Endothelial cell of hepatic sinusoid (primary cell): ENCODE measurements around the gene HHIPL1.

Experiments
- in situ Hi-C: cut with HindIII; loops from 2 replicates; pipeline ENCODE4 v1.10.0; 2017; ENCODE audit warnings: low sequenced_read_pairs

The HHIPL1 gene

GRCh38 chr14:99609245-99610170 lies 35.4 kb upstream of the HHIPL1 start:
- in situ Hi-C loops: loop anchor here (10.0 kb wide), 1 partner anchor 115 kb away; no protein-coding TSS in a partner anchor

GRCh38 chr14:99611646-99612045 lies 33.3 kb upstream of the HHIPL1 start:
- in situ Hi-C loops: loop anchor here (10.0 kb wide), 1 partner anchor 117 kb away; no protein-coding TSS in a partner anchor

- in situ Hi-C loops: loop anchor here (10.0 kb wide), 1 partner anchor 117 kb away; no protein-coding TSS in a partner anchor
Observed at GRCh38 chr14:99612071-99612737, 32.7 kb upstream of the HHIPL1 start.

GRCh38 chr14:99612738-99613330 lies 32.1 kb upstream of the HHIPL1 start:
- in situ Hi-C loops: loop anchor here (10.0 kb wide), 1 partner anchor 118 kb away; no protein-coding TSS in a partner anchor

GRCh38 chr14:99615497-99616157 lies 29.3 kb upstream of the HHIPL1 start:
- in situ Hi-C loops: loop anchor here (10.0 kb wide), 1 partner anchor 121 kb away; no protein-coding TSS in a partner anchor

GRCh38 chr14:99616832-99617800 lies 27.8 kb upstream of the HHIPL1 start:
- in situ Hi-C loops: loop anchor here (10.0 kb wide), 1 partner anchor 122 kb away; no protein-coding TSS in a partner anchor

- in situ Hi-C loops: loop anchor here (10.0 kb wide), 1 partner anchor 125 kb away; no protein-coding TSS in a partner anchor
Observed at GRCh38 chr14:99619835-99620834, 24.8 kb upstream of the HHIPL1 start.

- in situ Hi-C loops: no loop called here
Observed at GRCh38 chr14:99621948-99622347, 23.0 kb upstream of the HHIPL1 start.

- in situ Hi-C loops: no loop called here
Observed at GRCh38 chr14:99624024-99624423, 20.9 kb upstream of the HHIPL1 start.

GRCh38 chr14:99624971-99625370 lies 20.0 kb upstream of the HHIPL1 start:
- in situ Hi-C loops: no loop called here

GRCh38 chr14:99625476-99625875 lies 19.5 kb upstream of the HHIPL1 start:
- in situ Hi-C loops: no loop called here

- in situ Hi-C loops: no loop called here
Observed at GRCh38 chr14:99626041-99626648, 18.8 kb upstream of the HHIPL1 start.

- in situ Hi-C loops: no loop called here
Observed at GRCh38 chr14:99627100-99627499, 17.8 kb upstream of the HHIPL1 start.

GRCh38 chr14:99627510-99628381 lies 17.2 kb upstream of the HHIPL1 start:
- in situ Hi-C loops: no loop called here

- in situ Hi-C loops: no loop called here
Observed at GRCh38 chr14:99628887-99629618, 15.9 kb upstream of the HHIPL1 start.

GRCh38 chr14:99630202-99630601 lies 14.7 kb upstream of the HHIPL1 start:
- in situ Hi-C loops: no loop called here
